Chondrocyte (in vitro differentiated cells): Measurements from ENCODE around the gene ASB3. TPM values are rescaled to one million over a fixed set of nuclear protein-coding genes. Genes with fewer than 3 reads are reported as not detected.

Experiments
- DNase-seq: peaks from one replicate; pipeline ENCODE4 v3.0.0; 2021; ENCODE audit warnings: mixed read lengths, low spot score
- H3K27ac Mint-ChIP-seq: one replicate; pipeline ENCODE4 v1.8.0; 2021; ENCODE audit warnings: mild to moderate bottlenecking, moderate library complexity, mixed read lengths; ENCODE audit not compliant: unreplicated experiment
- H3K27me3 Mint-ChIP-seq: 2 replicates; pipeline ENCODE4 v1.8.0; 2021; ENCODE audit warnings: low read depth, mixed read lengths
- H3K36me3 Mint-ChIP-seq: 2 replicates; pipeline ENCODE4 v1.8.0; 2021; ENCODE audit warnings: low read depth, mixed read lengths
- H3K4me1 Mint-ChIP-seq: 2 replicates; pipeline ENCODE4 v1.8.0; 2021; ENCODE audit warnings: low read depth, mild to moderate bottlenecking, mixed read lengths
- H3K4me3 Mint-ChIP-seq: one replicate; pipeline ENCODE4 v1.8.0; 2021; ENCODE audit warnings: mild to moderate bottlenecking, moderate library complexity, mixed read lengths; ENCODE audit not compliant: unreplicated experiment
- H3K9me3 Mint-ChIP-seq: 2 replicates; pipeline ENCODE4 v1.8.0; 2021; ENCODE audit warnings: low read depth, mixed read lengths
- CTCF ChIP-seq: fragments of 200-600 bp; sonication (generic); IDR thresholded peaks from 2 replicates; pipeline ENCODE4 v1.5.0; 2021; ENCODE audit warnings: antibody characterized with exemption, mild to moderate bottlenecking, moderate library complexity
- total RNA-seq: library from RNA; stranded (reverse); gene quantifications from 3 replicates; pipeline ENCODE4 v1.2.1, GENCODE V29; 2021

Gene ASB3
- total RNA-seq, 1 donor from 2014 or later, result 20.9 TPM

DNA sequence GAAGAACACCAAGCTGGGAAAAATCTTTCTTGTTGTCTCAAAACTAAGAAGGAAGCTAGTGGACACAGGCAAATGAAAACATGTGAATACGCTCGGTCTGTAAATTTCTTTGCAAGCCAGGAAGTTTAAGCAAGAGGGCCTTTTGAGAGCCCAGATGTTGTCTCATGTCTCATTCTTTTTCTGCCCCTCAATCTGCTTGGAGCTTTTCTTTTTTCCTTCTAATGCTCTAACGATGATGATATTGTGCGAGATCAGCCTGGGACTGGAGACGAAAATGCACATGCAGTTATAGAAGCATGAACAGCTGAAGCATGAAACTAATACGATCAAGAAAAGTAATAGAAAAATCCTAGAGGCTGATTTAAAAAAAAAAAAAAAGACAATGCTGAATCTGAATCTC, 157.8 kb downstream of the ASB3 start:
- no peak for TF ChIP-seq CTCF
- Mint-ChIP-seq H3K4me3 (no peak overlapping the region), H3K4me1 (peaks cover 42% of the 10 kb centered on the region), H3K27ac (no peak overlapping the region), H3K36me3 (no peaks in the 10 kb centered on the region), H3K9me3 (peaks cover 3% of the 10 kb centered on the region), H3K27me3 (no peaks in the 10 kb centered on the region)
- DNase-seq, result no peak

DNA sequence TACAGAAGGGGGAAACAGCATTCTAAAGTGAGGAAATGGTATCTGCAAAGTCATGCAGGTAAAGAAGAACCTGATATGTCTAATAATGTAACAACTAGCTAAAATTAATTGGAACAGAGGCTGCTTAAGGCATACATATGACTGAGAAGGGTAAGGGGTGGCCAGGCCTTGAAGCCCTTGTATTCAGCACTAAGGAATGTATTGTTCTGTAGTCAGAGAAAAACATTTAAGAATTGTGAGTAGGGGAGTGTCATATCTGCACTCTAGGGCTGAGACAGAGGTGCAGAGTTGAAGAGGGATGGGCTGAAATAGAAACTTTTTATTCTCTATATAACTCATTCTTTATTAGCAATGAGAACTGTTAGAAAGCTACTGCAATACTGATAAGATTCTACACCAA, 164.6 kb downstream of the ASB3 start:
- Mint-ChIP-seq H3K27me3 (no peaks in the 10 kb centered on the region), H3K4me3 (no peak overlapping the region), H3K36me3 (no peaks in the 10 kb centered on the region), H3K9me3 (no peaks in the 10 kb centered on the region), H3K27ac (no peak overlapping the region), H3K4me1 (peaks cover 16% of the 10 kb centered on the region)
- no peak for DNase-seq
- no peak for TF ChIP-seq CTCF

DNA sequence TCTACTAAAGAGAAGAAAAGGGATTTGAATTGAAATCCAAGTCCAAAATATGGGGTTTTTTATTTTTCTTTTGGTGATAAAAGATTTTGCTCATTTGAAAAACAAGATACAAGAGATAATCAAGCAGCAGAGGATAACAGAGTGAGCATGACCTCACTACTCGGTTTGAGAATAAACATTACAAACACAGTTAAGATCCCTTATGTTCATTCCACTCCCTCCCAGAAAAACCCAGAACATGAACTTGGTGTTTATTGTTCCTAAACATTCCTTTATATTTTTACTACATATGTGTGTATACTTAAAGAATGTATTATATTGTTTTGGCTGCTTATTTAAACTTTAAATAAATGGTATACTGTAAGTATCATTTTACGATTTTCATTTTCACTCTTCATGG, 165.8 kb downstream of the ASB3 start:
- Mint-ChIP-seq H3K9me3 (no peaks in the 10 kb centered on the region), H3K36me3 (no peaks in the 10 kb centered on the region), H3K27me3 (no peaks in the 10 kb centered on the region), H3K4me3 (no peak overlapping the region), H3K27ac (no peak overlapping the region), H3K4me1 (peaks cover 16% of the 10 kb centered on the region)
- no peak for DNase-seq
- no peak for TF ChIP-seq CTCF

Other genes with a start within 250 kb of the ASB3 start
- gene CHAC2, start 19.1 kb downstream of the ASB3 start, total RNA-seq, result 2.7 to 3.0 TPM (median 2.9 TPM) in 3 replicates
- gene ERLEC1, start 91 bp upstream of the ASB3 start, total RNA-seq, result 71.4 to 93.4 TPM (median 71.6 TPM) in 3 replicates
- 1.1 to 2.4 TPM (median 1.2 TPM) in 3 replicates for gene GPR75, start 73.0 kb upstream of the ASB3 start, total RNA-seq
- 42.0 to 54.1 TPM (median 45.3 TPM) in 3 replicates for gene PSME4, start 184.0 kb upstream of the ASB3 start, total RNA-seq